ENCODE measurements around the gene FASTKD2. TPM values are rescaled to one million over a fixed set of nuclear protein-coding genes. Genes with fewer than 3 reads are reported as not detected.

FASTKD2 gene
- total RNA-seq, 3 donors from 2014 or later (not counting 1 experiment from before 2014, with no cell fraction given), result 15.9 to 21.6 (median 17.0) TPM

- H3K36me3 Mint-ChIP-seq, result no peaks in the 10 kb centered on the region
These were observed 71.3 kb downstream of the FASTKD2 start for GRCh38 chr2:206836722-206837121.

GRCh38 chr2:206837775-206838174 is 72.4 kb downstream of the FASTKD2 start:
- ATAC-seq (no peak), DNase-seq (no peak)
- TF ChIP-seq CTCF (IDR thresholded peaks at IDR 0.05), result no peak
- H3K4me3 ChIP-seq (ENCODE audit: low read length), result no peak overlapping the region
- no peaks in the 10 kb centered on the region for H3K4me1 Mint-ChIP-seq
- no peaks in the 10 kb centered on the region for H3K36me3 Mint-ChIP-seq
- H3K9me3 Mint-ChIP-seq, result no peaks in the 10 kb centered on the region
- no peaks in the 10 kb centered on the region for H3K27me3 ChIP-seq (ENCODE audit: control insufficient read depth, insufficient read depth, low read length)
- peaks cover 6% of the 10 kb centered on the region for H3K9me3 ChIP-seq (ENCODE audit: control insufficient read depth, insufficient read depth, low read length)
- WGBS (ENCODE audit: insufficient coverage), result no CpG with 5 or more reads among the region's 1 CpG
- no peak overlapping the region for H3K27ac ChIP-seq (ENCODE audit: low read length)
- H3K27me3 Mint-ChIP-seq (ENCODE audit: low read depth in 2 of 2), result peaks cover 2 to 9% of the 10 kb centered on the region in 2 donors
- intact Hi-C loops (cut with micrococcal nuclease), result no loop called here
- H3K27ac Mint-ChIP-seq, result no peak overlapping the region
- H3K4me3 Mint-ChIP-seq, result no peak overlapping the region
- no peaks in the 10 kb centered on the region for H3K4me1 ChIP-seq (ENCODE audit: control insufficient read depth, insufficient read depth, low read length)
- H3K36me3 ChIP-seq (ENCODE audit: control insufficient read depth, insufficient read depth, low read length), result no peaks in the 10 kb centered on the region

More at GRCh38 chr2:206836722-206837121, 71.3 kb downstream of the FASTKD2 start:
- Histone ChIP-seq H3K4me1 (ENCODE audit: control insufficient read depth, insufficient read depth, low read length) (no peaks in the 10 kb centered on the region), H3K27me3 (ENCODE audit: control insufficient read depth, insufficient read depth, low read length) (no peaks in the 10 kb centered on the region), H3K4me3 (ENCODE audit: low read length) (no peak overlapping the region), H3K36me3 (ENCODE audit: control insufficient read depth, insufficient read depth, low read length) (no peaks in the 10 kb centered on the region), H3K9me3 (ENCODE audit: control insufficient read depth, insufficient read depth, low read length) (peaks cover 6% of the 10 kb centered on the region), H3K27ac (ENCODE audit: low read length) (no peak overlapping the region)
- WGBS (ENCODE audit: insufficient coverage), result no CpG with 5 or more reads among the region's 2 CpGs
- H3K27ac Mint-ChIP-seq, result no peak overlapping the region
- H3K9me3 Mint-ChIP-seq, result no peaks in the 10 kb centered on the region
- ATAC-seq (no peak), DNase-seq (no peak)
- no peak overlapping the region for H3K4me3 Mint-ChIP-seq
- TF ChIP-seq CTCF (IDR thresholded peaks at IDR 0.05), result no peak
- no peaks in the 10 kb centered on the region for H3K4me1 Mint-ChIP-seq
- intact Hi-C loops (cut with micrococcal nuclease), result no loop called here
- peaks cover 2 to 9% of the 10 kb centered on the region in 2 donors for H3K27me3 Mint-ChIP-seq (ENCODE audit: low read depth in 2 of 2)

GRCh38 chr2:206838690-206839089 is 73.3 kb downstream of the FASTKD2 start:
- H3K27me3 ChIP-seq (ENCODE audit: control insufficient read depth, insufficient read depth, low read length), result no peaks in the 10 kb centered on the region
- Mint-ChIP-seq H3K27ac (no peak overlapping the region), H3K4me1 (no peaks in the 10 kb centered on the region), H3K4me3 (no peak overlapping the region), H3K27me3 (ENCODE audit: low read depth in 2 of 2) (peaks cover 2 to 9% of the 10 kb centered on the region in 2 donors), H3K9me3 (no peaks in the 10 kb centered on the region), H3K36me3 (no peaks in the 10 kb centered on the region)
- peaks cover 4% of the 10 kb centered on the region for H3K9me3 ChIP-seq (ENCODE audit: control insufficient read depth, insufficient read depth, low read length)
- no peak for DNase-seq
- no peaks in the 10 kb centered on the region for H3K4me1 ChIP-seq (ENCODE audit: control insufficient read depth, insufficient read depth, low read length)
- intact Hi-C loops (cut with micrococcal nuclease), result no loop called here
- no peak for ATAC-seq
- H3K27ac ChIP-seq (ENCODE audit: low read length), result no peak overlapping the region
- H3K4me3 ChIP-seq (ENCODE audit: low read length), result no peak overlapping the region
- 92% methylated on average over 2 of the region's 3 CpGs for WGBS (ENCODE audit: insufficient coverage)
- TF ChIP-seq CTCF (IDR thresholded peaks at IDR 0.05), result no peak
- no peaks in the 10 kb centered on the region for H3K36me3 ChIP-seq (ENCODE audit: control insufficient read depth, insufficient read depth, low read length)

- DNase-seq, result no peak
- no peak for ATAC-seq
- Histone ChIP-seq H3K4me1 (ENCODE audit: control insufficient read depth, insufficient read depth, low read length) (no peaks in the 10 kb centered on the region), H3K4me3 (ENCODE audit: low read length) (no peak overlapping the region), H3K27me3 (ENCODE audit: control insufficient read depth, insufficient read depth, low read length) (no peaks in the 10 kb centered on the region), H3K36me3 (ENCODE audit: control insufficient read depth, insufficient read depth, low read length) (no peaks in the 10 kb centered on the region), H3K9me3 (ENCODE audit: control insufficient read depth, insufficient read depth, low read length) (no peaks in the 10 kb centered on the region), H3K27ac (ENCODE audit: low read length) (no peak overlapping the region)
- Mint-ChIP-seq H3K4me3 (no peak overlapping the region), H3K9me3 (no peaks in the 10 kb centered on the region), H3K36me3 (no peaks in the 10 kb centered on the region), H3K4me1 (no peaks in the 10 kb centered on the region), H3K27me3 (ENCODE audit: low read depth in 2 of 2) (peaks cover 2 to 9% of the 10 kb centered on the region in 2 donors), H3K27ac (no peak overlapping the region)
- WGBS (ENCODE audit: insufficient coverage), result 100% methylated on average over 2 of the region's 3 CpGs
- TF ChIP-seq CTCF (IDR thresholded peaks at IDR 0.05), result no peak
- intact Hi-C loops (cut with micrococcal nuclease), result no loop called here
These were observed 75.6 kb downstream of the FASTKD2 start for GRCh38 chr2:206840999-206841398.

Data from natural killer cell (primary cell).